GM23338 (cell line): ENCODE results near the gene FOLR1. TPM values are rescaled to one million over a fixed set of nuclear protein-coding genes. Genes with fewer than 3 reads are reported as not detected.

Experiments used
- ATAC-seq: fragments of 200-7000 bp; cut with Tn5 transposase; 3 replicates; pipeline ENCODE4 v1.9.1; 2020
- DNase-seq: peaks from one replicate; pipeline ENCODE4 v3.0.0-alpha.2; 2015; ENCODE audit warnings: low spot score
- H2AFZ ChIP-seq: fragments of 200-600 bp; sonication (generic); 2 replicates; pipeline ENCODE4 v1.8.0; 2016; ENCODE audit warnings: antibody characterized with exemption, mild to moderate bottlenecking, moderate library complexity
- H3F3A ChIP-seq: fragments of 200-600 bp; sonication (generic); replicated peaks from 2 replicates; pipeline ENCODE4 v1.8.0; 2017; ENCODE audit warnings: antibody characterized with exemption, mixed run types, low read depth
- H3K27ac ChIP-seq: fragments of 200-600 bp; sonication (generic); 2 replicates; pipeline ENCODE4 v1.6.1; 2016; ENCODE audit warnings: low read depth
- H3K27me3 ChIP-seq: fragments of 200-600 bp; sonication (generic); 2 replicates; pipeline ENCODE4 v1.8.0; 2016; ENCODE audit warnings: mild to moderate bottlenecking, mixed run types, moderate library complexity; ENCODE audit not compliant: insufficient read depth
- H3K36me3 ChIP-seq: fragments of 200-600 bp; sonication (generic); 2 replicates; pipeline ENCODE4 v1.8.0; 2016; ENCODE audit warnings: mild to moderate bottlenecking; ENCODE audit not compliant: insufficient read depth
- H3K4me1 ChIP-seq: fragments of 200-600 bp; sonication (generic); 2 replicates; pipeline ENCODE4 v1.8.0; 2016; ENCODE audit warnings: mild to moderate bottlenecking, moderate library complexity; ENCODE audit not compliant: insufficient read depth
- H3K4me2 ChIP-seq: fragments of 200-600 bp; sonication (generic); 2 replicates; pipeline ENCODE4 v1.7.1; 2017; ENCODE audit warnings: mixed run types
- H3K4me3 ChIP-seq: fragments of 200-600 bp; sonication (generic); 2 replicates; pipeline ENCODE4 v1.6.1; 2016; ENCODE audit warnings: mixed run types
- H3K79me2 ChIP-seq: fragments of 200-600 bp; sonication (generic); replicated peaks from 2 replicates; pipeline ENCODE4 v1.8.0; 2017; ENCODE audit warnings: mild to moderate bottlenecking; ENCODE audit not compliant: insufficient read depth
- H3K9me2 ChIP-seq: fragments of 200-600 bp; sonication (generic); 2 replicates; pipeline ENCODE4 v1.8.0; 2017; ENCODE audit not compliant: insufficient read depth
- H4K20me1 ChIP-seq: fragments of 200-600 bp; sonication (generic); replicated peaks from 2 replicates; pipeline ENCODE4 v1.8.0; 2017; ENCODE audit warnings: mild to moderate bottlenecking; ENCODE audit not compliant: insufficient read depth
- H3K27ac Mint-ChIP-seq: 2 replicates; pipeline ENCODE4 v1.8.0; 2020; ENCODE audit warnings: inconsistent platforms, mild to moderate bottlenecking, moderate library complexity, mixed read lengths
- H3K27me3 Mint-ChIP-seq: 3 replicates; pipeline ENCODE4 v1.8.0; 2022; ENCODE audit warnings: low read depth, mild to moderate bottlenecking, moderate library complexity, mixed read lengths, inconsistent platforms; ENCODE audit not compliant: insufficient read depth, poor library complexity
- H3K36me3 Mint-ChIP-seq: 3 replicates; pipeline ENCODE4 v1.8.0; 2021; ENCODE audit warnings: low read depth, mild to moderate bottlenecking, inconsistent platforms, moderate library complexity, mixed read lengths
- H3K4me1 Mint-ChIP-seq: 3 replicates; pipeline ENCODE4 v1.8.0; 2020; ENCODE audit warnings: mild to moderate bottlenecking, inconsistent platforms, mixed read lengths
- H3K4me3 Mint-ChIP-seq: 3 replicates; pipeline ENCODE4 v1.8.0; 2021; ENCODE audit warnings: moderate library complexity, mild to moderate bottlenecking, inconsistent platforms, mixed read lengths
- H3K9me3 Mint-ChIP-seq: 3 replicates; pipeline ENCODE4 v1.8.0; 2020; ENCODE audit warnings: moderate library complexity, mild to moderate bottlenecking, inconsistent platforms, mixed read lengths
- CREB1 ChIP-seq: fragments of 250-450 bp; sonication (Bioruptor Pico); IDR thresholded peaks from 2 replicates; pipeline ENCODE4 v1.5.0; 2020; ENCODE audit warnings: low read depth, mild to moderate bottlenecking, moderate library complexity
- CTCF ChIP-seq, 2 experiments: fragments of 200-600 bp in 1 of 2; sonication (generic) in 1 of 2; conservative IDR thresholded peaks; 2 replicates each; pipeline versions ENCODE4 v1.5.1 to v1.6.1; 2016 to 2017; ENCODE audit warnings: antibody characterized with exemption in 2 of 2, low read depth in 2 of 2, mild to moderate bottlenecking in 2 of 2, moderate library complexity in 1 of 2
- ETS1 ChIP-seq: IDR thresholded peaks from 2 replicates; pipeline ENCODE4 v1.6.1; 2016; ENCODE audit warnings: antibody characterized with exemption
- EZH2 ChIP-seq: fragments of 200-600 bp; sonication (generic); IDR thresholded peaks from one replicate; pipeline ENCODE4 v1.8.0; 2017; ENCODE audit warnings: antibody characterized with exemption, mild to moderate bottlenecking, low read depth; ENCODE audit not compliant: unreplicated experiment
- EZH2phosphoT487 ChIP-seq: fragments of 200-600 bp; sonication (generic); IDR thresholded peaks from one replicate; pipeline ENCODE4 v1.8.1; 2018; ENCODE audit warnings: antibody characterized with exemption; ENCODE audit not compliant: unreplicated experiment
- JUNB ChIP-seq: IDR thresholded peaks from one replicate; pipeline ENCODE4 v1.6.1; 2016; ENCODE audit warnings: antibody characterized with exemption; ENCODE audit not compliant: unreplicated experiment
- NANOG ChIP-seq: IDR thresholded peaks from 2 replicates; pipeline ENCODE4 v1.6.1; 2016; ENCODE audit warnings: antibody characterized with exemption, borderline replicate concordance
- POLR2AphosphoS5 ChIP-seq: IDR thresholded peaks from 2 replicates; pipeline ENCODE4 v1.6.1; 2016; ENCODE audit warnings: antibody characterized with exemption, low read depth
- REST ChIP-seq: IDR thresholded peaks from one replicate; pipeline ENCODE4 v1.6.1; 2018; ENCODE audit warnings: antibody characterized with exemption; ENCODE audit not compliant: unreplicated experiment
- ZNF331 ChIP-seq: fragments of 250-450 bp; sonication (Bioruptor Pico); IDR thresholded peaks from 2 replicates; pipeline ENCODE4 v1.5.0; 2020; ENCODE audit warnings: low read depth, mild to moderate bottlenecking, moderate library complexity
- ZNF462 ChIP-seq: fragments of 250-450 bp; sonication (Bioruptor Pico); IDR thresholded peaks from 2 replicates; pipeline ENCODE4 v1.5.0; 2020; ENCODE audit warnings: mild to moderate bottlenecking, moderate library complexity
- polyA plus RNA-seq: library from polyadenylated mRNA; unstranded; fragments of >200 nt; fragmentation: Nextera tagmentation; extraction: Ambion mirVana; gene quantifications from 2 replicates; pipeline ENCODE4 v1.2.1, GENCODE V29; 2016
- total RNA-seq: library from RNA; depleted of rRNA; stranded (reverse); fragments of >200 nt; shearing (Covaris generic); gene quantifications from 2 replicates; pipeline ENCODE4 v1.2.3, GENCODE V29; 2014

Gene FOLR1
- total and polyA plus RNA-seq, 2 experiments from 2014 or later = 0.42 TPM; not detected in 1

- TF ChIP-seq ZNF462 (CRISPR knock-in tag) (no peak), JUNB (no peak), EZH2 (no peak), ETS1 (no peak), NANOG (no peak)
These were observed 14.3 kb upstream of the FOLR1 start (continued) for GRCh38 chr11:72177656-72178055.

GRCh38 chr11:72179049-72179803, 12.7 kb upstream of the FOLR1 start:
- DNase-seq (no peak), ATAC-seq (no peak)
- Histone ChIP-seq H3K9me2 (no peaks in the 10 kb centered on the region), H3K27me3 (no peaks in the 10 kb centered on the region), H4K20me1 (no peaks in the 10 kb centered on the region), H3K4me3 (no peak overlapping the region), H3F3A (no peaks in the 10 kb centered on the region), H2AFZ (no peak overlapping the region), H3K4me1 (no peaks in the 10 kb centered on the region), H3K27ac (no peak overlapping the region), H3K79me2 (no peaks in the 10 kb centered on the region), H3K36me3 (no peaks in the 10 kb centered on the region), H3K4me2 (no peak overlapping the region)
- H3K4me1 Mint-ChIP-seq = peaks cover 2% of the 10 kb centered on the region
- no peaks in the 10 kb centered on the region for H3K9me3 Mint-ChIP-seq
- H3K27ac Mint-ChIP-seq = no peak overlapping the region
- no peaks in the 10 kb centered on the region for H3K36me3 Mint-ChIP-seq
- peaks cover 3% of the 10 kb centered on the region for H3K27me3 Mint-ChIP-seq
- H3K4me3 Mint-ChIP-seq = no peak overlapping the region
- TF ChIP-seq EZH2 = no peak
- TF ChIP-seq CREB1 (CRISPR knock-in tag) = no peak
- TF ChIP-seq CTCF (conservative IDR thresholded peaks at IDR 0.05; ENCODE audit: low read depth in 2 of 2) = no peak
- TF ChIP-seq EZH2phosphoT487 = no peak
- TF ChIP-seq REST = no peak
- TF ChIP-seq JUNB = no peak
- TF ChIP-seq POLR2AphosphoS5 = no peak
- no peak for TF ChIP-seq ZNF331
